Adrenal gland (tissue), 12 donors: Measurements from ENCODE around the gene SLIT3. TPM values are rescaled to one million over a fixed set of nuclear protein-coding genes. Genes with fewer than 3 reads are reported as not detected.

ENCODE experiments used
- DNase-seq, 7 donors: peaks; one replicate each; pipeline ENCODE4 v3.0.0-alpha.2; 2019 to 2020
- H3K27ac ChIP-seq, 5 donors: fragments of 200-600 bp; sonication (generic) in 4 of 5; 1 replicate in 3 of 5; 2 replicates in 2 of 5; pipeline versions ENCODE4 v1.5.1 to v1.8.0; 2016 to 2020; ENCODE audit warnings: mild to moderate bottlenecking in 1 of 5
- H3K27me3 ChIP-seq: fragments of 200-600 bp; 2 replicates; pipeline ENCODE4 v1.8.0; 2021
- H3K36me3 ChIP-seq, 2 donors: fragments of 200-600 bp; replicated peaks in 1 of 2; 1 replicate in 1 of 2; 2 replicates in 1 of 2; pipeline versions ENCODE4 v1.5.1 to v1.8.0; 2018 to 2022
- H3K4me1 ChIP-seq, 2 donors: fragments of 200-600 bp; replicated peaks in 1 of 2; 1 replicate in 1 of 2; 2 replicates in 1 of 2; pipeline versions ENCODE4 v1.5.1 to v1.8.0; 2018 to 2021
- H3K4me3 ChIP-seq, 4 donors: fragments of 200-600 bp; sonication (generic) in 3 of 4; one replicate each; pipeline ENCODE4 v1.5.1; 2016 to 2018
- H3K9me3 ChIP-seq, 3 donors: fragments of 200-600 bp; sonication (generic) in 1 of 3; replicated peaks in 1 of 3; 1 replicate in 2 of 3; 2 replicates in 1 of 3; pipeline versions ENCODE4 v1.5.1 to v1.8.0; 2016 to 2021
- CTCF ChIP-seq, 6 experiments: fragments of 450-650 bp in 4 of 6; fragments of 200-600 bp in 2 of 6; sonication (generic) in 1 of 6; IDR thresholded peaks; 1 replicate in 5 of 6; 2 replicates in 1 of 6; pipeline versions ENCODE4 v1.5.1 to v1.8.0; 2016 to 2021; ENCODE audit warnings: antibody characterized with exemption in 6 of 6, mild to moderate bottlenecking in 2 of 6, moderate library complexity in 1 of 6
- POLR2A ChIP-seq, 2 donors: fragments of 450-650 bp; IDR thresholded peaks; one replicate each; pipeline ENCODE4 v1.6.1; 2017; ENCODE audit warnings: antibody characterized with exemption in 2 of 2, mild to moderate bottlenecking in 2 of 2, moderate library complexity in 1 of 2
- WGBS, 4 donors: extraction: QIAGEN DNeasy Blood & Tissue Kit in 2 of 4; methylation state at CpG; one replicate each; pipeline versions ENCODE4 v1.1.5 to v1.1.7; 2013 to 2017; 5-methylcytosine and 5-hydroxymethylcytosine counted together
- intact Hi-C, 2 donors: fragments of 100-400 bp; cut with DNase I; formaldehyde crosslinking; loops; one replicate each; pipeline versions ENCODE4 v1.14.1 to v1.15.0; 2022 to 2023
- polyA plus RNA-seq, 3 donors: library from polyadenylated mRNA; stranded (reverse); fragments of 200-250 nt in 2 of 3; fragments of 350-450 nt in 1 of 3; fragmentation: Illumina TruSeq in 1 of 3; extraction: RNeasy Lipid Tissue Mini Kit (QIAGEN cat#74804) in 1 of 3; gene quantifications; one replicate each; pipeline ENCODE4 v1.2.3, GENCODE V29; 2013 to 2014
- total RNA-seq, 9 donors: library from RNA; depleted of rRNA in 4 of 9; stranded (reverse); fragments of >200 nt in 4 of 9; fragments of 120-200 nt in 1 of 9; fragmentation: NEBNext Ultra II Directional in 1 of 9; extraction: Animal tissue kit (Norgen Biotek cat#: 25700) in 1 of 9; gene quantifications; one replicate each; pipeline versions ENCODE4 v1.1.0 to v1.2.4, GENCODE V29; 2013 to 2023
- donor health status: healthy with polysubstance abuse.
- donor health status: Bipolar disorder and iron deficiency.
- donor health status: DM: yes; HTN: yes; CAD: no.
- donor health status: DM: no; HTN: no; CAD: no.
- donor health status: DM: no; HTN: no; CAD: no.
- donor health status: DM: yes; HTN: yes; CAD: no.

The SLIT3 gene
- total and polyA plus RNA-seq, 12 donors: 10.0 to 94.1 (median 32.8) TPM

- H3K9me3 ChIP-seq: no peaks in the 10 kb centered on the region
- peak; percentile 75 to 93 (median 84) for DNase-seq
- TF ChIP-seq POLR2A (IDR thresholded peaks at IDR 0.05) (peak in 1 of 2 donors; percentile 31), CTCF (IDR thresholded peaks at IDR 0.05) (no peak)
- H3K4me3 ChIP-seq: no peak overlapping the region
- intact Hi-C loops: no loop called here
- 23 to 47% (median 34%) methylated on average over 15 of the region's 15 CpGs for WGBS, 4 donors
- H3K36me3 ChIP-seq: no peaks in the 10 kb centered on the region
- peaks cover 10 to 20% of the 10 kb centered on the region in 2 donors for H3K4me1 ChIP-seq
- H3K27me3 ChIP-seq: no peaks in the 10 kb centered on the region
- peak overlapping the region in 3 of 5 donors; percentile 58 to 89 (median 84) for H3K27ac ChIP-seq
Observed at GRCh38 chr5:168793841-168794837, 506.8 kb downstream of the SLIT3 start.

GRCh38 chr5:168792678-168793077 lies 508.3 kb downstream of the SLIT3 start:
- Histone ChIP-seq H3K36me3 (no peaks in the 10 kb centered on the region), H3K27ac (no peak overlapping the region), H3K4me1 (peaks cover 10 to 16% of the 10 kb centered on the region in 2 donors), H3K27me3 (no peaks in the 10 kb centered on the region), H3K4me3 (no peak overlapping the region), H3K9me3 (no peaks in the 10 kb centered on the region)
- intact Hi-C loops: no loop called here
- DNase-seq: no peak
- WGBS, 4 donors: 80 to 90% (median 87%) methylated on average over 2 of the region's 2 CpGs
- no peak for TF ChIP-seq CTCF (IDR thresholded peaks at IDR 0.05)
- TF ChIP-seq POLR2A (IDR thresholded peaks at IDR 0.05): no peak

DNA sequence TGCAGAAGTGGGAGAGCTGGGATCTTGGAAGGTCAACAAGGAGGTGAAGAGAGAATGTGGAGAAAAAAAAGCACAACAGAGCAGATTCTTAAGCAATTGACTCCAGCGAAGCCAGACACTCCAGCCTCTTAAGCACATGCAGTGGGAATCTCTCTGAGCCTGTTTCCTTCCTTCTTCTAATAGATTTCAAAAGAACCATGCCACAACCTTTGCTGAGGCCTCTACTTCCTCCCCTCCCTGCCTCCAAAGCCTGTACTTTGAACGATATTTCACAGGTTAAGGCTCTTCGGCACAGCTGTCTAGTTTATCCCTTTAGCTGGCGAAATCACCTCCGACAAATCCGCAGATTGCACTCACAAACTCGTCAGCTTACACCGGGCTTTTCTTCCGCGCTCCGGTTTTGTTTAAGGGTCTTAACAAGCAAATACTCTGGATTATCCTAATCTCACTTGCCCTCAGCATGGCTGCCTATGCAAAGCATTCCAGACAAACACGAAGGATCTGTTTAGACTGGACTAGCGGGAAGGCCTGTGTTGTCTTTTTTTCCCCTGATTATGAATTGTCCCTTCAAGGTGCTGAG lies 510.2 kb downstream of the SLIT3 start:
- intact Hi-C loops: no loop called here
- Histone ChIP-seq H3K36me3 (no peaks in the 10 kb centered on the region), H3K27ac (no peak overlapping the region), H3K9me3 (no peaks in the 10 kb centered on the region), H3K27me3 (no peaks in the 10 kb centered on the region), H3K4me3 (no peak overlapping the region), H3K4me1 (peaks cover 10 to 16% of the 10 kb centered on the region in 2 donors)
- 88 to 92% (median 90%) methylated on average over 13 of the region's 13 CpGs for WGBS, 4 donors
- no peak for DNase-seq
- no peak for TF ChIP-seq CTCF (IDR thresholded peaks at IDR 0.05)
- no peak for TF ChIP-seq POLR2A (IDR thresholded peaks at IDR 0.05)

DNA sequence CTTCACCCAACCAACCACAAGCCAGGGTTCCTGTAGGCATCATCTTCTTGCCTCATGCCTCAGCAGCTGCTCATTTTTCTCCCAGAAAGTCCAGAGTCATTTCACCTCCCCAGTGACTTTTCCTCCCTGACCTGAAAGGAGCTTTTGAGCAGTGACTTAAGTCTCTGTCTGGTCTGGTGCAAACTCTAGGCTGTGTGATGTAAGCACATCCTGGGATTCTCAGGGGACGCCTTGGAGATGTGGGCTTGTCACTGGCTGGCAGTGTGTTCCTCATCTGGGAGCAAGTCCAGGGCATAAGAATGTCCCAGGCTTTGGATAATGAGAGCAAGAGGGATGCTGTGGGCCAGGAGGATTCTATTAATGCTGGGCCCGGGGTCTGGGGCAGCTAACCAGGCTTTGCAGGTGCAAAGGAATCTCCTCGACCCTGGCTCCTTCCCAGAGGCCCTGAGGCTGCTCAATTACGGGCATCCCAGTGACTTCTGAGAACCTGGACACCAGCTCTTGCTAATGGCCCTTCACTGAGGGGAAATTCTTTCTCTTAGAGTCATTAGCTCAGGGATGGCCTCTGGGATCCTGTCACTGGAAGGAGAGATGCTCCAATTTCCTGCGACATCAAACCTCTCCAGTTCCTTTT lies 510.8 kb downstream of the SLIT3 start:
- Histone ChIP-seq H3K27ac (peak overlapping the region in 1 of 5 donors; percentile 15), H3K9me3 (no peaks in the 10 kb centered on the region), H3K36me3 (no peaks in the 10 kb centered on the region), H3K27me3 (no peaks in the 10 kb centered on the region), H3K4me3 (no peak overlapping the region), H3K4me1 (peaks cover 10 to 16% of the 10 kb centered on the region in 2 donors)
- TF ChIP-seq POLR2A (IDR thresholded peaks at IDR 0.05): no peak
- no peak for TF ChIP-seq CTCF (IDR thresholded peaks at IDR 0.05)
- WGBS, 4 donors: 68 to 87% (median 73%) methylated on average over 4 to 5 of the region's 5 CpGs
- intact Hi-C loops: no loop called here
- DNase-seq: peak in 1 of 7 donors; percentile 18
